Measurements from ENCODE around the gene NINJ2. TPM values are rescaled to one million over a fixed set of nuclear protein-coding genes. Genes with fewer than 3 reads are reported as not detected.
A peak's percentile ranks its signal among the peaks of the same experiment; 100 is the strongest.

NINJ2 gene
- polyA plus RNA-seq, 1 of the 3 experiments (the other 2 are of a cell fraction) = 0.07 TPM

DNA sequence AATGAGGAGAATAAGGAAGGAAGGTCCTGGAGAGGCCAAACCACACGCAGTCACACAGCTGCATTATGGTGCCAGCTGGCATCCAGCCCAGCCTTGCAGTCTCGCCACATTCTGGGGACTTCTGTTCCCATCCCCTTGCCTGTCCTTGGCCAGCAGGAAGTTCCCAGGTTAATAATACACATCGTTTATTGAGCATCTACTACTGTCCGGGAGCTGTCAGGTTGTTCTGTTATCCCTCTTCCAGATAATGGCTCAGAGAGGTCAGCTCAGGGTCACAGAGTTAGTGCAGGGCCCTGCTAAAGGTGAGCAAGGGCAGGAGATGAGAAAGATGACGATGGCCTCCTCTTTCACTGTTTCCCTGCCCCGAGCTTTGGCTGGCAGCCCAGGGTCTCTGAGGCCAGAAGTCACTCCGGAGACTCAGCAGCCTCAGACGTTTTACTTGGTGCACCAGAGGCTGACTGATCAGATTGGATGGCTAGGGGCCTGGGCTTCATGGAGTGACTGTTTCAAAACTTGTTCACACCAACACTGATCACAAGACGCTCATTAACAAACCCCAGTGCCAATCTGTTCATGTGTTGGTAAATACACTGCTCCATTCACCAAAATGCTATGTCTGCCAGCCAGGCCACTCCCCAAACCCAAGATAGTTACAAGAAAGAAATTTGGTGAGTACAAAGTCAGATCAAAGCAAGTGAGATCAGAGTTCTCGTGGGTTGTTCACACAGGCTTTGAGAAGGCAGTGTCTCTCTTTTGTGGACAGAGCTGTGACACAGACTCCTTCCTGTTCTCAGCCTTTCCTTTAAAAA, 124.3 kb downstream of the NINJ2 start:
- Histone ChIP-seq H3K9ac (no peak overlapping the region), H4K20me1 (ENCODE audit: insufficient read depth) (no peaks in the 10 kb centered on the region), H3K9me2 (no peaks in the 10 kb centered on the region), H3K4me2 (no peak overlapping the region; the same call in 1 of the 2 replicates), H2AFZ (ENCODE audit: low read depth) (no peak overlapping the region), H3K9me3 (no peaks in the 10 kb centered on the region), H3K36me3 (replicated peaks in 1 of 2; ENCODE audit: control insufficient read depth in 1 of 2, insufficient read depth in 2 of 2, low read length in 1 of 2) (no peaks in the 10 kb centered on the region), H3K27me3 (ENCODE audit: insufficient read depth) (no peaks in the 10 kb centered on the region; the same call in 1 of the 2 replicates), H3K79me2 (ENCODE audit: insufficient read depth) (no peaks in the 10 kb centered on the region), H3F3A (replicated peaks; ENCODE audit: insufficient read depth) (no peaks in the 10 kb centered on the region), H3K4me1 (ENCODE audit: control insufficient read depth in 1 of 2, insufficient read depth in 2 of 2, low read depth in 1 of 2, low read length in 1 of 2) (peaks cover 0 to 22% of the 10 kb centered on the region in 2 experiments; a peak in 1 of 4 replicates), H3K27ac (ENCODE audit: low read depth in 2 of 2, low read length in 1 of 2) (no peak overlapping the region), H3K4me3 (ENCODE audit: low read depth in 2 of 2, low read length in 1 of 2) (no peak overlapping the region)
- 25% methylated on average over 10 of the region's 10 CpGs for WGBS (ENCODE audit: low lambda C conversion rate)
- POLR2A ChIA-PET = interaction anchor here (1.3 kb wide), 1 partner anchor 149 kb away, joined by 3 read pairs; the partner anchor contains the start of gene KDM5A
- CTCF ChIA-PET = interaction anchor here (5.3 to 17.8 kb wide), 2 partner anchors 9 to 89 kb away, joined by 51 to 560 read pairs; partner anchors contain the start of gene B4GALNT3
- no peak for TF ChIP-seq FOSL2 (IDR thresholded peaks at IDR 0.05; ENCODE audit: borderline replicate concordance, low read depth)
- TF ChIP-seq EP300 (IDR thresholded peaks at IDR 0.05; ENCODE audit: borderline replicate concordance in 1 of 2, low read depth in 1 of 2, low read length in 1 of 2) = no peak
- TF ChIP-seq NFIC (IDR thresholded peaks at IDR 0.05; ENCODE audit: borderline replicate concordance) = peak; percentile 72
- DNase-seq = peak; percentile 68

DNA sequence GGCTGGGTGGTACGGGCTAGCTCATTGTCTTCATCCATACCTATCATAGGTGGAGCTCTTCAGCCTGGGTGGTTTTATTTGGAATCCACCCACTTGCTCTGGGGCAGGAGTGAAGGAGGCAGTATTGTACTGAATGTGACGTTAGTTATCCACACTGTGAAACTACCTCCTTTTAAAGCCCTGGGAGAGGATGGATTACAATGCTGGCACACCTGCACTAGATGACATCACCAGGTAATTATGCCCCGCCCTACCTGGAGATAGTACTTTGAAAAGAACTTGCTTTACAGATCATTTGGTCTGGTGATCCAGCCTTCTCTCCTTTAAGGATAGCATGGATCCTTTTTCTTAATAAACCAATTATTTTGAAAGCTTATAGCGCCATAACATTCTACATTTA, 125.5 kb downstream of the NINJ2 start:
- H3K27ac ChIP-seq (ENCODE audit: low read depth in 2 of 2, low read length in 1 of 2) = no peak overlapping the region
- no peaks in the 10 kb centered on the region for H4K20me1 ChIP-seq (ENCODE audit: insufficient read depth)
- TF ChIP-seq EP300 (IDR thresholded peaks at IDR 0.05; ENCODE audit: borderline replicate concordance in 1 of 2, low read depth in 1 of 2, low read length in 1 of 2) = no peak
- no peak for TF ChIP-seq GABPA (IDR thresholded peaks at IDR 0.05; ENCODE audit: low read depth)
- TF ChIP-seq FOSL2 (IDR thresholded peaks at IDR 0.05; ENCODE audit: borderline replicate concordance, low read depth) = no peak
- H3K4me1 ChIP-seq (ENCODE audit: control insufficient read depth in 1 of 2, insufficient read depth in 2 of 2, low read depth in 1 of 2, low read length in 1 of 2) = peaks cover 0 to 22% of the 10 kb centered on the region in 2 experiments; a peak in 1 of 4 replicates
- ChIA-PET CTCF (interaction anchor here (5.3 to 17.8 kb wide), 2 partner anchors 10 to 88 kb away, joined by 51 to 560 read pairs; partner anchors contain the start of gene B4GALNT3), POLR2A (no interaction called here)
- H3K36me3 ChIP-seq (replicated peaks in 1 of 2; ENCODE audit: control insufficient read depth in 1 of 2, insufficient read depth in 2 of 2, low read length in 1 of 2) = no peaks in the 10 kb centered on the region
- H3K4me2 ChIP-seq = no peak overlapping the region
- H3F3A ChIP-seq (replicated peaks; ENCODE audit: insufficient read depth) = no peaks in the 10 kb centered on the region
- DNase-seq = no peak
- H2AFZ ChIP-seq (ENCODE audit: low read depth) = no peak overlapping the region
- no peaks in the 10 kb centered on the region for H3K9me2 ChIP-seq
- 76% methylated on average over 4 of the region's 4 CpGs for WGBS (ENCODE audit: low lambda C conversion rate)
- no peaks in the 10 kb centered on the region for H3K79me2 ChIP-seq (ENCODE audit: insufficient read depth)
- no peak overlapping the region for H3K9ac ChIP-seq
- H3K27me3 ChIP-seq (ENCODE audit: insufficient read depth) = no peaks in the 10 kb centered on the region; the same call in 1 of the 2 replicates
- no peaks in the 10 kb centered on the region for H3K9me3 ChIP-seq
- H3K4me3 ChIP-seq (ENCODE audit: low read depth in 2 of 2, low read length in 1 of 2) = no peak overlapping the region

DNA sequence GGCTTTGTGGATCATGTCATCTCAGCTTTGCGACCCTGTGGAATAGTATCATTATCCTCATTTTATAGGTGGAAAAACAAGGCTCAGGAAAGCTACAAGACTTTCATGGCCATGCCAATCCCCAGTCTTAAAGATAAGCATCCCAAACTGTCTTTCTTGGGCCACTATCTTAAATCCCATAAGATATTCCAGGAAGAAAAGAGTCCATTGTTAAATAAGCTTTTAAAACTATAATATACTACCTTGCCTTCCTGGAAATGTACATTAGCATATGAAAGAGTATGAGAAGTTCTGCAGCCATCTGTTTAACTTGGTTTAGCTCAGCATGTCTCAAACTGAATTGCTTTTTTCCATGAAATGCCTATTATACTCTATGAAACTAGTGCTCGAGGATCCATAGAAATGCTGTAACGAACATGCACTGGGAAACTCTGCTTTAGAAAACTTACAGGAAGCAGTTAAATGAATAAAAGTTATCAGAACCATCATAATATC, 126.4 kb downstream of the NINJ2 start:
- Histone ChIP-seq H3F3A (replicated peaks; ENCODE audit: insufficient read depth) (no peaks in the 10 kb centered on the region), H3K4me3 (ENCODE audit: low read depth in 2 of 2, low read length in 1 of 2) (no peak overlapping the region), H3K79me2 (ENCODE audit: insufficient read depth) (no peaks in the 10 kb centered on the region), H3K27ac (ENCODE audit: low read depth in 2 of 2, low read length in 1 of 2) (no peak overlapping the region), H3K4me1 (ENCODE audit: control insufficient read depth in 1 of 2, insufficient read depth in 2 of 2, low read depth in 1 of 2, low read length in 1 of 2) (peaks cover 0 to 12% of the 10 kb centered on the region in 2 experiments; a peak in 1 of 4 replicates), H3K9ac (no peak overlapping the region), H3K4me2 (no peak overlapping the region), H2AFZ (ENCODE audit: low read depth) (no peak overlapping the region), H4K20me1 (ENCODE audit: insufficient read depth) (no peaks in the 10 kb centered on the region), H3K9me2 (no peaks in the 10 kb centered on the region), H3K36me3 (replicated peaks in 1 of 2; ENCODE audit: control insufficient read depth in 1 of 2, insufficient read depth in 2 of 2, low read length in 1 of 2) (no peaks in the 10 kb centered on the region), H3K9me3 (no peaks in the 10 kb centered on the region), H3K27me3 (ENCODE audit: insufficient read depth) (no peaks in the 10 kb centered on the region; the same call in 1 of the 2 replicates)
- ChIA-PET POLR2A (no interaction called here), CTCF (interaction anchor here (5.3 to 17.8 kb wide), 2 partner anchors 11 to 87 kb away, joined by 51 to 560 read pairs; partner anchors contain the start of gene B4GALNT3)
- 72% methylated on average over 3 of the region's 3 CpGs for WGBS (ENCODE audit: low lambda C conversion rate)
- DNase-seq = no peak
- TF ChIP-seq, protein P1, sequence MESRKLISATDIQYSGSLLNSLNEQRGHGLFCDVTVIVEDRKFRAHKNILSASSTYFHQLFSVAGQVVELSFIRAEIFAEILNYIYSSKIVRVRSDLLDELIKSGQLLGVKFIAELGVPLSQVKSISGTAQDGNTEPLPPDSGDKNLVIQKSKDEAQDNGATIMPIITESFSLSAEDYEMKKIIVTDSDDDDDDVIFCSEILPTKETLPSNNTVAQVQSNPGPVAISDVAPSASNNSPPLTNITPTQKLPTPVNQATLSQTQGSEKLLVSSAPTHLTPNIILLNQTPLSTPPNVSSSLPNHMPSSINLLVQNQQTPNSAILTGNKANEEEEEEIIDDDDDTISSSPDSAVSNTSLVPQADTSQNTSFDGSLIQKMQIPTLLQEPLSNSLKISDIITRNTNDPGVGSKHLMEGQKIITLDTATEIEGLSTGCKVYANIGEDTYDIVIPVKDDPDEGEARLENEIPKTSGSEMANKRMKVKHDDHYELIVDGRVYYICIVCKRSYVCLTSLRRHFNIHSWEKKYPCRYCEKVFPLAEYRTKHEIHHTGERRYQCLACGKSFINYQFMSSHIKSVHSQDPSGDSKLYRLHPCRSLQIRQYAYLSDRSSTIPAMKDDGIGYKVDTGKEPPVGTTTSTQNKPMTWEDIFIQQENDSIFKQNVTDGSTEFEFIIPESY (IDR thresholded peaks at IDR 0.05; ENCODE audit: borderline replicate concordance, low read depth) = no peak
- TF ChIP-seq POLR2AphosphoS5 (IDR thresholded peaks at IDR 0.05; ENCODE audit: low read depth, low read length) (no peak), MEF2A (IDR thresholded peaks at IDR 0.05; ENCODE audit: borderline replicate concordance, low read depth) (no peak), YY1 (IDR thresholded peaks at IDR 0.05; ENCODE audit: low read depth) (no peak)
- TF ChIP-seq, protein P2, sequence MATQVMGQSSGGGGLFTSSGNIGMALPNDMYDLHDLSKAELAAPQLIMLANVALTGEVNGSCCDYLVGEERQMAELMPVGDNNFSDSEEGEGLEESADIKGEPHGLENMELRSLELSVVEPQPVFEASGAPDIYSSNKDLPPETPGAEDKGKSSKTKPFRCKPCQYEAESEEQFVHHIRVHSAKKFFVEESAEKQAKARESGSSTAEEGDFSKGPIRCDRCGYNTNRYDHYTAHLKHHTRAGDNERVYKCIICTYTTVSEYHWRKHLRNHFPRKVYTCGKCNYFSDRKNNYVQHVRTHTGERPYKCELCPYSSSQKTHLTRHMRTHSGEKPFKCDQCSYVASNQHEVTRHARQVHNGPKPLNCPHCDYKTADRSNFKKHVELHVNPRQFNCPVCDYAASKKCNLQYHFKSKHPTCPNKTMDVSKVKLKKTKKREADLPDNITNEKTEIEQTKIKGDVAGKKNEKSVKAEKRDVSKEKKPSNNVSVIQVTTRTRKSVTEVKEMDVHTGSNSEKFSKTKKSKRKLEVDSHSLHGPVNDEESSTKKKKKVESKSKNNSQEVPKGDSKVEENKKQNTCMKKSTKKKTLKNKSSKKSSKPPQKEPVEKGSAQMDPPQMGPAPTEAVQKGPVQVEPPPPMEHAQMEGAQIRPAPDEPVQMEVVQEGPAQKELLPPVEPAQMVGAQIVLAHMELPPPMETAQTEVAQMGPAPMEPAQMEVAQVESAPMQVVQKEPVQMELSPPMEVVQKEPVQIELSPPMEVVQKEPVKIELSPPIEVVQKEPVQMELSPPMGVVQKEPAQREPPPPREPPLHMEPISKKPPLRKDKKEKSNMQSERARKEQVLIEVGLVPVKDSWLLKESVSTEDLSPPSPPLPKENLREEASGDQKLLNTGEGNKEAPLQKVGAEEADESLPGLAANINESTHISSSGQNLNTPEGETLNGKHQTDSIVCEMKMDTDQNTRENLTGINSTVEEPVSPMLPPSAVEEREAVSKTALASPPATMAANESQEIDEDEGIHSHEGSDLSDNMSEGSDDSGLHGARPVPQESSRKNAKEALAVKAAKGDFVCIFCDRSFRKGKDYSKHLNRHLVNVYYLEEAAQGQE (IDR thresholded peaks at IDR 0.05; ENCODE audit: low read depth, low read length) = no peak
- TF ChIP-seq, protein P3, sequence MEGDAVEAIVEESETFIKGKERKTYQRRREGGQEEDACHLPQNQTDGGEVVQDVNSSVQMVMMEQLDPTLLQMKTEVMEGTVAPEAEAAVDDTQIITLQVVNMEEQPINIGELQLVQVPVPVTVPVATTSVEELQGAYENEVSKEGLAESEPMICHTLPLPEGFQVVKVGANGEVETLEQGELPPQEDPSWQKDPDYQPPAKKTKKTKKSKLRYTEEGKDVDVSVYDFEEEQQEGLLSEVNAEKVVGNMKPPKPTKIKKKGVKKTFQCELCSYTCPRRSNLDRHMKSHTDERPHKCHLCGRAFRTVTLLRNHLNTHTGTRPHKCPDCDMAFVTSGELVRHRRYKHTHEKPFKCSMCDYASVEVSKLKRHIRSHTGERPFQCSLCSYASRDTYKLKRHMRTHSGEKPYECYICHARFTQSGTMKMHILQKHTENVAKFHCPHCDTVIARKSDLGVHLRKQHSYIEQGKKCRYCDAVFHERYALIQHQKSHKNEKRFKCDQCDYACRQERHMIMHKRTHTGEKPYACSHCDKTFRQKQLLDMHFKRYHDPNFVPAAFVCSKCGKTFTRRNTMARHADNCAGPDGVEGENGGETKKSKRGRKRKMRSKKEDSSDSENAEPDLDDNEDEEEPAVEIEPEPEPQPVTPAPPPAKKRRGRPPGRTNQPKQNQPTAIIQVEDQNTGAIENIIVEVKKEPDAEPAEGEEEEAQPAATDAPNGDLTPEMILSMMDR (IDR thresholded peaks at IDR 0.05) = no peak
